Mesenchymal stem cell (in vitro differentiated cells and primary cell): Measurements from ENCODE around the gene CCDC28B.
A peak's percentile ranks its signal among the peaks of the same experiment; 100 is the strongest.

Source experiments
- DNase-seq: peaks from one replicate; pipeline ENCODE4 v3.0.0-alpha.2; 2013
- H2AFZ ChIP-seq: one replicate; pipeline ENCODE4 v1.6.1; 2013; ENCODE audit warnings: low read depth, mild to moderate bottlenecking, control low read depth, inconsistent platforms, low read length, moderate library complexity
- H2AK5ac ChIP-seq: 2 replicates; pipeline ENCODE4 v1.6.1; 2013; ENCODE audit warnings: low read length, moderate library complexity, mild to moderate bottlenecking, inconsistent platforms; ENCODE audit not compliant: severe bottlenecking
- H2BK120ac ChIP-seq: one replicate; pipeline ENCODE4 v1.6.1; 2013; ENCODE audit warnings: low read depth, mild to moderate bottlenecking, inconsistent platforms, low read length, moderate library complexity
- H2BK12ac ChIP-seq, 2 experiments: one replicate each; pipeline ENCODE4 v1.6.1; 2013; ENCODE audit warnings: inconsistent platforms in 2 of 2, low read length in 2 of 2, mild to moderate bottlenecking in 2 of 2, moderate library complexity in 2 of 2, control low read depth in 1 of 2
- H2BK15ac ChIP-seq: one replicate; pipeline ENCODE4 v1.6.1; 2013; ENCODE audit warnings: mild to moderate bottlenecking, low read depth, inconsistent platforms; ENCODE audit not compliant: poor library complexity, severe bottlenecking
- H2BK5ac ChIP-seq: 2 replicates; pipeline ENCODE4 v1.6.1; 2013; ENCODE audit warnings: low read depth, mild to moderate bottlenecking, low read length, control low read depth, inconsistent platforms; ENCODE audit not compliant: poor library complexity, severe bottlenecking
- H3K14ac ChIP-seq, 2 experiments: one replicate each; pipeline ENCODE4 v1.6.1; 2013; ENCODE audit warnings: inconsistent platforms in 2 of 2, low read length in 2 of 2, control low read depth in 1 of 2, mild to moderate bottlenecking in 1 of 2, moderate library complexity in 1 of 2
- H3K18ac ChIP-seq, 2 experiments: one replicate each; pipeline ENCODE4 v1.6.1; 2013; ENCODE audit warnings: inconsistent platforms in 2 of 2, low read length in 2 of 2, control low read depth in 1 of 2, low read depth in 1 of 2, mild to moderate bottlenecking in 1 of 2
- H3K23ac ChIP-seq, 2 experiments: one replicate each; pipeline ENCODE4 v1.6.1; 2013; ENCODE audit warnings: inconsistent platforms in 2 of 2, low read length in 2 of 2, mild to moderate bottlenecking in 2 of 2, moderate library complexity in 2 of 2, control low read depth in 1 of 2
- H3K27ac ChIP-seq: 2 replicates; pipeline ENCODE4 v1.5.1; 2013; ENCODE audit warnings: mild to moderate bottlenecking, moderate library complexity, low read length, control low read depth, inconsistent platforms; ENCODE audit not compliant: poor library complexity, severe bottlenecking
- H3K27me3 ChIP-seq, 2 experiments: 2 replicates each; pipeline versions ENCODE4 v1.6.1 to v1.7.0; 2013; ENCODE audit warnings: low read length in 2 of 2, mild to moderate bottlenecking in 2 of 2, moderate library complexity in 2 of 2, control low read depth in 1 of 2, inconsistent platforms in 1 of 2; ENCODE audit not compliant: control insufficient read depth in 1 of 2, insufficient read depth in 1 of 2
- H3K36me3 ChIP-seq, 2 experiments: 2 replicates each; pipeline versions ENCODE4 v1.6.1 to v1.7.0; 2013; ENCODE audit warnings: low read length in 2 of 2, control low read depth in 1 of 2, inconsistent platforms in 1 of 2, low read depth in 1 of 2, mild to moderate bottlenecking in 1 of 2; ENCODE audit not compliant: insufficient read depth in 2 of 2, control insufficient read depth in 1 of 2
- H3K4ac ChIP-seq, 2 experiments: one replicate each; pipeline ENCODE4 v1.6.1; 2013; ENCODE audit warnings: inconsistent platforms in 2 of 2, low read length in 2 of 2, mild to moderate bottlenecking in 2 of 2, moderate library complexity in 2 of 2, control low read depth in 1 of 2, low read depth in 1 of 2
- H3K4me1 ChIP-seq: 2 replicates; pipeline ENCODE4 v1.6.1; 2013; ENCODE audit warnings: low read depth, low read length, control low read depth; ENCODE audit not compliant: control insufficient read depth, insufficient read depth
- H3K4me2 ChIP-seq: 2 replicates; pipeline ENCODE4 v1.6.1; 2013; ENCODE audit warnings: low read length, mild to moderate bottlenecking, inconsistent platforms; ENCODE audit not compliant: poor library complexity, severe bottlenecking
- H3K4me3 ChIP-seq, 2 experiments: 2 replicates each; pipeline versions ENCODE4 v1.5.1 to v1.7.0; 2013; ENCODE audit warnings: low read length in 2 of 2, mild to moderate bottlenecking in 2 of 2, control low read depth in 1 of 2, low read depth in 1 of 2; ENCODE audit not compliant: insufficient read depth in 1 of 2
- H3K79me1 ChIP-seq: replicated peaks from 2 replicates; pipeline ENCODE4 v1.6.1; 2013; ENCODE audit warnings: mild to moderate bottlenecking, control low read depth, low read length, inconsistent platforms; ENCODE audit not compliant: poor library complexity, severe bottlenecking
- H3K9ac ChIP-seq: 2 replicates; pipeline ENCODE4 v1.7.0; 2013; ENCODE audit warnings: mild to moderate bottlenecking, low read length, moderate library complexity
- H3K9me3 ChIP-seq: 2 replicates; pipeline ENCODE4 v1.7.0; 2013; ENCODE audit warnings: mild to moderate bottlenecking, low read length; ENCODE audit not compliant: control insufficient read depth
- H4K8ac ChIP-seq: one replicate; pipeline ENCODE4 v1.6.1; 2013; ENCODE audit warnings: inconsistent platforms, mild to moderate bottlenecking, low read length, moderate library complexity
- H4K91ac ChIP-seq: one replicate; pipeline ENCODE4 v1.6.1; 2013; ENCODE audit warnings: mild to moderate bottlenecking, low read length, inconsistent platforms
- WGBS: methylation state at CpG from one replicate; pipeline ENCODE4 v1.1.7; 2013; ENCODE audit warnings: mixed read lengths; 5-methylcytosine and 5-hydroxymethylcytosine counted together

CCDC28B gene

DNA sequence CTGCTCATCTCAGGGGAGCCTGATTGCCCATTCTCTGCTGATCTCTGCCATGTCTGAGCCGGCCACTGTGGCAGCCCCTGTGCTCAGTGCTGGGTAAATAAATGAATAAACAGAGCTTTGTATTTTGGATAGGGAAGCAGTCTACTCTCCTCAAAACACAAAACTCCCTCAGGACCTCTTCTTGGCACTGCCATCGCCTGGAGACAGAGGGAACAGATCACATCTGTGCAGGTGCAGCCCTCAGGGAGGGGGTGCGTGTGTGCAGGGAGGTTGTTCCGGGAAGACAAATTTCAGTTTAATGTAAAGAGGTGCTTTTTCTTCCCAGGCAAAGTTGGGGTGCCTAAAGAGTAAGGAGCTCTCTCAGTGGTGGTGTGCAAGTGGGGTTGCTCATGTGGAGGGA is 38.9 kb downstream of the CCDC28B start:
- peaks cover 10 to 16% of the 10 kb centered on the region in 2 experiments for H3K36me3 ChIP-seq
- H3K4me1 ChIP-seq = peaks cover 22% of the 10 kb centered on the region
- H2BK5ac ChIP-seq = no peak overlapping the region
- no peak overlapping the region for H3K4ac ChIP-seq
- no peak overlapping the region for H3K23ac ChIP-seq
- no peaks in the 10 kb centered on the region for H3K9me3 ChIP-seq
- no peak overlapping the region for H4K91ac ChIP-seq
- no peak for DNase-seq
- H3K14ac ChIP-seq = no peak overlapping the region
- no peak overlapping the region for H2BK12ac ChIP-seq
- H3K79me1 ChIP-seq = no peaks in the 10 kb centered on the region
- H3K4me2 ChIP-seq = no peak overlapping the region
- no peak overlapping the region for H2BK120ac ChIP-seq
- no peak overlapping the region for H2AFZ ChIP-seq
- H2AK5ac ChIP-seq = no peak overlapping the region
- H4K8ac ChIP-seq = no peak overlapping the region
- WGBS = 63% methylated on average over 3 of the region's 4 CpGs
- no peaks in the 10 kb centered on the region for H3K27me3 ChIP-seq
- no peak overlapping the region for H3K18ac ChIP-seq
- H3K4me3 ChIP-seq = no peak overlapping the region
- no peak overlapping the region for H3K27ac ChIP-seq
- peak overlapping the region; percentile 11 for H3K9ac ChIP-seq
- H2BK15ac ChIP-seq = no peak overlapping the region

DNA sequence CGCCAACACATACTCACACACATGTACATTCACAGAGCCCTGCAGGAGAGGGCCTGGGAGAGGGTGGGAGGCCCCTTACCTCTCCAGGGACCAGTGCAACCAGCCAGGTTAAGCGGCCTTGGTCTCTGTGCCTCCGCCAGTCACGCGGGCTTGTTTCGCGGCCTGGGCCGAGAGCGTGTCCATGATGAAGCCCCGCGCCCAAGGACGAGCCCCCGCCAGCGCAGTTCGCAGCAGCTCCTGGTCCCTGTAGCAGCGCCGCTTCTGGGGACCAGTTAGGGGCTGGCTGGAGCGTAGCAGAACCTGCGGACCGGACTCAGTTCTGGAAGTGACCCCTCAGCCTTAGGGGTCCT is 39.4 kb downstream of the CCDC28B start:
- H3K27ac ChIP-seq = no peak overlapping the region
- peak overlapping the region; percentile 59 to 93 for H3K4me3 ChIP-seq
- peak overlapping the region; percentile 6 to 83 for H3K18ac ChIP-seq
- no peaks in the 10 kb centered on the region for H3K27me3 ChIP-seq
- peak overlapping the region; percentile 42 to 68 for H3K4ac ChIP-seq
- H2BK120ac ChIP-seq = no peak overlapping the region
- H3K23ac ChIP-seq = peak overlapping the region in 1 of 2 experiments; percentile 96
- peak overlapping the region in 1 of 2 experiments; percentile 71 for H2BK12ac ChIP-seq
- H4K8ac ChIP-seq = peak overlapping the region; percentile 41
- H3K14ac ChIP-seq = peak overlapping the region in 1 of 2 experiments; percentile 62
- no peaks in the 10 kb centered on the region for H3K9me3 ChIP-seq
- peak overlapping the region; percentile 81 for H3K4me2 ChIP-seq
- peak overlapping the region; percentile 49 for H2AFZ ChIP-seq
- no peak overlapping the region for H2BK5ac ChIP-seq
- peaks cover 22% of the 10 kb centered on the region for H3K4me1 ChIP-seq
- peak overlapping the region; percentile 0 for H4K91ac ChIP-seq
- WGBS = 32% methylated on average over 19 of the region's 20 CpGs
- H2BK15ac ChIP-seq = peak overlapping the region; percentile 60
- peaks cover 5 to 12% of the 10 kb centered on the region in 2 experiments for H3K36me3 ChIP-seq
- DNase-seq = no peak
- H3K9ac ChIP-seq = peak overlapping the region; percentile 90
- H3K79me1 ChIP-seq = no peaks in the 10 kb centered on the region
- no peak overlapping the region for H2AK5ac ChIP-seq

DNA sequence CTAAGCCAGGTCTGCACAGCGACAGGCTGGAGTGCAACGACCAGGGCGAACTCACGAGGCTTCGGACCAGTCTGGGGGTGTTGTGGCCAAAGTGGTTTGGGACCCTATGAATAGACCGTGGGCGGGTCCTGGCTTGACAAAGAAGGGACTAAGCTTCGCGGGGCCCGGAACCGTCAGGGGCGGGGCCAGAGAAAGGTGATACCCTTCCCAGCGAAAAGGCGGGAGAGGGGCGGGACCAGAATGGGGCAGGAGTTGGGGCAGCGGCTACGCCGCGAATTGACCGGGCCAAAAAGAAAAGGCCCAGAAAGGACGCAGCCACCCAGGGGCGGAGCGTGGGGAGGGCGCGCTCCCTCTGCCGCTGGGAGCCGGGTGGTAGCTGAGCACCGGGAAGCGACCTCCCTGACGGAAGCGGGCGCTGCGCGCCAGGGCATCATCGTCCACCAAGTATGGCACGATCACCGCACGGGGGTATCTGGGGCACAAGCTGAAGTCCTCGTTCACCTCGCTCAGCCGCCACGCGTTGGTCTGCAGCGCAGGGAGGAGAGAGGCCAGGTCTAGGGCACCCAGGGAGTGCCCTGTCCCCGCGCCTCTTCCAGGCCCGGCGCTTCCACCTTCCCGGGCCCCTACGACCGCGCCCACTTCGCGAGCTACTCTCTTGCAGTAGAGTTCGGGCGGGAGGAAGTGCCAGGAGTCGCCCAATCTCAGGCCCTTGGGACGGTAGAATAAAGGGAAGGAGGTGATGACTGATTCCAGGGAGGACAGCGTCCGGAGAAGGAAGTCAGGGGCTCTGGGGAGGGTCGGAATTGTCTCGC is 40.0 kb downstream of the CCDC28B start:
- Histone ChIP-seq H3K4me3 (peak overlapping the region; percentile 59 to 93), H3K23ac (peak overlapping the region in 1 of 2 experiments; percentile 96), H2AFZ (peak overlapping the region; percentile 66), H2BK5ac (no peak overlapping the region), H3K4me1 (peaks cover 22% of the 10 kb centered on the region), H4K91ac (peak overlapping the region; percentile 0), H3K4me2 (peak overlapping the region; percentile 81), H3K18ac (peak overlapping the region; percentile 26 to 83), H3K27me3 (no peaks in the 10 kb centered on the region), H2BK120ac (peak overlapping the region; percentile 19), H2BK12ac (peak overlapping the region in 1 of 2 experiments; percentile 71), H3K36me3 (peaks cover 3 to 6% of the 10 kb centered on the region in 2 experiments), H3K14ac (peak overlapping the region in 1 of 2 experiments; percentile 62), H3K4ac (peak overlapping the region; percentile 52 to 77), H4K8ac (peak overlapping the region; percentile 41), H2BK15ac (peak overlapping the region; percentile 60), H3K9me3 (no peaks in the 10 kb centered on the region), H3K27ac (no peak overlapping the region), H3K79me1 (no peaks in the 10 kb centered on the region), H2AK5ac (no peak overlapping the region), H3K9ac (peak overlapping the region; percentile 90)
- DNase-seq = peak; percentile 68
- 2% methylated on average over 61 of the region's 62 CpGs for WGBS

DNA sequence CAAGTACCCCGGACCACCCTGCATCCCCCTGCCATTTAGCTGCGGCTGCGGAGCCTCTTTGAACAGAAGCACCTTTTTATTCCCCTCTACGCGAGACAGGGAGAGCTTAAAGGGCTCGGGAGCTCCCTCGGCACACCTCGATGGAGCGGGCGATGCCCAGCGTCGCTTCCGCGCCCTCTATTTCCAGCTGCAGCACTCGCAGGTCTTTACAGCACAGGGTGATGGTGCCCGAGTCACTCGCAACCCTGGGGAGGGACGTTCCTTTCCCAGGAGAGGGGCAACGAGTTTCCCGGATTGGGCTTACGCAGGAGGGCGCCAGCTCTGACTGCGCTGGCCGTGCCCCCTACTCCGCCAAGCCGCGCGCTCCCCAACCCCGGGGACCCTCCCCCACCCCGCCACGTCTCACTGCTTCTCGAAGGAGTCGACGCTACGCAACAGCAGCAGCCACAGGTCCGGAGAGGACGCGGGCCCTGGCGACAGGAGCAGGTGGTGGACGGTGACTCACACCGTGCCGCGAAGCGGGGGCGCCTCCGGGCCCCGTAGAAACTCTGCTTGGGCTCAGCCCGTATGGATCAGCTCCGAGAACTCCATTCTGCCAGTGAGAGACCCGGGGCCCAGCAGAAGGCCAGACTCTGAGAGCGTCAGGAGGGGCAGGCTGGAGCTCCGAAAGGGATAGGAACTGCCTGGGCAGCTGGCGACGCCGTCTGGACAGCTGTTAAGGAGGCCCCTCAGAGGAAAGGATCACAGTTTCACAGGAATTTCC is 40.8 kb downstream of the CCDC28B start:
- Histone ChIP-seq H2BK15ac (no peak overlapping the region), H3K23ac (peak overlapping the region in 1 of 2 experiments; percentile 47), H3K9me3 (no peaks in the 10 kb centered on the region), H3K4ac (peak overlapping the region; percentile 52 to 77), H3K9ac (peak overlapping the region; percentile 90), H3K36me3 (peaks cover 3% of the 10 kb centered on the region in 2 experiments), H3K14ac (peak overlapping the region in 1 of 2 experiments; percentile 26), H2AFZ (peak overlapping the region; percentile 66), H3K18ac (peak overlapping the region; percentile 26 to 73), H2BK5ac (no peak overlapping the region), H3K27ac (no peak overlapping the region), H3K4me2 (peak overlapping the region; percentile 81), H2BK12ac (peak overlapping the region in 1 of 2 experiments; percentile 34), H2BK120ac (peak overlapping the region; percentile 19), H3K4me1 (peaks cover 22% of the 10 kb centered on the region), H4K8ac (peak overlapping the region; percentile 21), H2AK5ac (no peak overlapping the region), H4K91ac (peak overlapping the region; percentile 23), H3K4me3 (peak overlapping the region; percentile 59 to 93), H3K79me1 (no peaks in the 10 kb centered on the region), H3K27me3 (no peaks in the 10 kb centered on the region)
- under 1% methylated on average over 47 of the region's 55 CpGs for WGBS
- peak; percentile 82 for DNase-seq
